Stimulated activated CD4-positive, alpha-beta T cell treated with anti-CD3 and anti-CD28 coated beads, Interleukin-15, amount 100 ng/mL, for 1 hour (primary cell): ENCODE data around the gene NBEA.
"Not testable (repeated sequence)": the region's sequence is repeated elsewhere in the genome, so short reads cannot be mapped to it uniquely, and the experiment has no call there.

Experiments used
- DNase-seq, 2 donors: peaks; one replicate each; pipeline ENCODE4 v3.0.0-alpha.2; 2020; ENCODE audit warnings: low read depth in 1 of 2, low spot score in 1 of 2

Gene NBEA

DNA sequence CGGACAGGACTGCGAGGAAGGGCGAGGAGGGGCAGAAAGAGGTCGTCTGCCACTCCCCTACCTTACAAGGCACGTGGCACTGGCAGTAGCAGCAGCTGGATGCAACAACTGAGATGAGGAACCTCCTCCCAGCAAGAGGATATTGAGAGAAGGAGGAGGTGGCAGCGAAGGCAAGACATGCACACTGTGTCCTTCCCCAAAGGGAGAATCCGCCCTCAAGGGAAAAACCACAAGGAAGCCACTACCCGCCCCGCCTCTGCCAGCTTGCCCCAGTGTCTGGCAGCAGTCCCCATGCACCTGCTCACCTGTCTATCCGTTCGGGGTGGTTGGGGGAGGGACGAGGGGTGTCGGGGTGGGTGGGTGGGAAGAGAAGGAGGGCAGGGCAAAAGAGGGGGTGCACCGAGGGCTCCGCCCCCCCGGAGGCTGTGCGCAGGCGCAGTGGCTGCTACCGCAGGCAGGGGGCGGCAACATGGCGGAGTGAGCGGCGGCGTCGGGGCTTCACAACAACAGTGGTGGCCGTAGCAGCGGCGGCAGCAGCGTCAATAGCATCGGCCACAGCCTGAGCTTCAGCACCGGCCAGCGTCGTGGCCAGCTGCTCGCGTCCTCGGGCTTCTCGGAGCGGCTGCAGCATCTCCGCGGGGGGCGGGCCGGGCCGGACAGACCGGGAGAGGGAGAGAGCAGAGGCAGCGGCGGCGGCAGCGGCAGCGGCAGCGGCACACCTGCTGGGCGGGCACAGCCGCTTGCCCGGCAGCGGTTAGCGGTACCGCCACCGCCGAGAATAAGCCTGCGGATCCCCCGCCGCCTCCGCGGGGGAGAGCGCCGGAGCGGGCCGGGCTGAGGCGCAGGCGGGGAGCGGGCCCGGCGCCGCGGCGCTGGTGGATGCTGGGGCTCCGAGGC, at the start of gene NBEA:
Gene NBEA, plus strand, starts transcription at position 436 of the 897 bp plus-strand sequence. CDS start 551 bp downstream, outside the sequence.
- DNase-seq = peak; percentile 38 to 69

- no peak for DNase-seq
Observed at GRCh38 chr13:34894756-34895155, 47.3 kb upstream of the NBEA start.

DNA sequence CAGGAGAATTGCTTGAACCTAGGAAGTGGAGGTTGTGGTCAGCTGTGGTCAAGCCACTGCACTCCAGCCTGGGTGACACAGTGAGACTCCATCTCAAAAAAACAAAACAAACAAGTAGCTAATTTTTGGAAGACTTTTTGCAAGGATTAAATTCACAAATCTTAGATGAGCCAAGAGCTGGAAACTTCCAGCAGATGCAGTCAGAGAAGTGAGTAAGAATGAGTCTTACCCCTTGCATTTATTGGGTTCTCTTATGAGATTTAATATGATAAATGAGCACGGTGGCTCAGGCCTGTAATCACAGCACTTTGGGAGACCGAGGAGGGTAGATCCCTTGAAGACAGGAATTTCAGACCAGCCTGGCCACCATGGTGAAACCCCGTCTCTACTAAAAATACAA, 44.9 kb upstream of the NBEA start:
- no peak for DNase-seq

DNA sequence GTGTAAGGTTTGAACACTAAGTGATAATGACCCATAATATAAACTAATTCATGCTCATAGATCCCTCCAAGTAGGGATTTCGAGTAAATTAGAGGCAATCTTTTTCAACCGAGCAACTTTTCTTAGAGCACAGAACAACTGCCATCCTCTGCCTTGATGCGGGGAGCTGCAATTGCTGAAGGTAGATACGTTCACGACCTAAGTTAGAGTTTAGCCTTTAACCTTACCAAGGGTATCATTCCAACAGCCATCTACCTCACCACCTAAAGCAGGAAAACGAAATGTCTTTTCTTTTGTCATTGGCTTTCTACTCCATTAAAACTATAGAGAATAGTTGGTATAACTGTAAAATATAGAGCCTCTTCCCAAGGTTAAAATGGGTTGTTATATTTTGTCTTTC, 42.2 kb upstream of the NBEA start:
- DNase-seq = no peak

DNA sequence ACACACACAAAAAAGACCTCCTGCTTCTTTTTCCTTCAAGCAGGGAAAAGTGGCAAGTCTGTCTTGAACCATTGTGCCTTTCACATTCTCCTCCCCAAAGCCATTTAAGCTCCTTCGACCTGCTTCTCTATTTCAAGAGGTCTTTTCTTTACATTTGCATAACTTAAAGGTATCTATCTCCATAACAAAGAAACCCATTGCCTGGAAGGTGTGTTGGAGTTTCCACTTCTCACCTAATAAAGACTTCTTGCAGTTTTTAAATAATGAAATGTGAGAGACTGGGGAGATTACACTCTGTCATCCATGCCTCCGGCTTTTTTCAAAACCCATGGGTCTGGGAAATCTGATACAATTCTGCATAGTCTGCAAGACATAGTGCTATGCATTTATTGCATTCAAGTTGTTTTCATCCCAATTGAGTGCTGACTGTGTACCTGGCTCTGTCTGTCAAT, 41.8 kb upstream of the NBEA start:
- DNase-seq = no peak

- no peak for DNase-seq
Observed at GRCh38 chr13:34901572-34901971, 40.5 kb upstream of the NBEA start.

- DNase-seq = no peak
Observed at GRCh38 chr13:34911159-34911558, 30.9 kb upstream of the NBEA start.

GRCh38 chr13:34913040-34913439, 29.0 kb upstream of the NBEA start:
- no peak for DNase-seq

DNA sequence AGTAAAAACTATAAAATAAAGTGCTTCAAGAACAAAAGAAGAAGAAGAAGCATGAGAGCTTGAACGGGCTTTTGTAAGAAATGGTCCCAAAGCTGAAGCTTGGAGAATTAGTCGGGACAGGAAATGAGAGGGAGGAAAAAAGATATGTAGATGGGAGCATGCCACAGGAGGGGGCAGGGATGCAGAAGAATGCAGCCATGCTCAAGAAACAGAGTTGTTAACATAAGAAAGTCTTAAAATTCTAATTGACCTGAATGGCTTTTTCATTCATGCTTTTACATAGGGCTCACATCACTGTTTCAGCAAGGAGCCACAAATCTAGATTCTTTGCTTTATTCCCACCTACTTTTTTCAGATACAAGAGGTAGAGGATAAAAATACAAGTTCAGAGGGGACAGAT, 27.7 kb upstream of the NBEA start:
- no peak for DNase-seq

DNA sequence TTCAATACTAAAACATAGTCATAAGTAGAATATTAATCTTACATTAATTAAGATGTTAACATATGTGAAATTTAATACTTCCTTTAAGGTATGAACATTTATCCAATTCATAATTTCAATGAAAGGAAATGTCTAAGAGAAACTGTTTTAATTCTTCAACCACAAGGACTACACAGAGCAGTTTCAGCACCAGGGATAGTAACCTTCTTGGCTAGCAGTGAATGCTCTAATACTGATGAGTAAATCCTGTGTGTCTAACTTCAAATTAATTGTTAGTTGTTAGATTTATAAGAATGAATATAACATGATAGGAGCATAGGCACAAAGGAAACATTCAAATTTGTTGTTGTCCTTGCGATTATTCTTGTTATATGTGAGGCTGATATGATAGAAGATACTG, 15.6 kb upstream of the NBEA start:
- DNase-seq = no peak

DNA sequence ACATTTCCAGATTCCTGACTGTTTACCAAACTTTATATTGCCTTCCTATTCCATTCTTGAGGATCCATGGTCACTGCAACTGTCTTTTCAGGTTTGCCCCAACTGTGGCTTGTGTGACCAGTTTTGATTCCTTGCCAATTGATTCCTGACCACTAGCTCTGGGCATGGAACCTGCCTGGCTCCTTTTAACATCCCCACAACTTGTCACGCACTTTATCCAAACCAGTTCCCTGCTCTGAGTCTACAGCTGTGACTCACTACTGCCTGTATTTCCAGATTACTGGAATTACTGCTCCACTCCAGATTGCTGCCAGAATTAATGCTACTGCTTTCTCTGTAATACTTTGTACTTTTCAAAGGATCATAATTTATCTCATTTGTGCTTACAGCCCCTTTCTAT, 13.4 kb upstream of the NBEA start:
- not testable (repeated sequence) for DNase-seq

DNA sequence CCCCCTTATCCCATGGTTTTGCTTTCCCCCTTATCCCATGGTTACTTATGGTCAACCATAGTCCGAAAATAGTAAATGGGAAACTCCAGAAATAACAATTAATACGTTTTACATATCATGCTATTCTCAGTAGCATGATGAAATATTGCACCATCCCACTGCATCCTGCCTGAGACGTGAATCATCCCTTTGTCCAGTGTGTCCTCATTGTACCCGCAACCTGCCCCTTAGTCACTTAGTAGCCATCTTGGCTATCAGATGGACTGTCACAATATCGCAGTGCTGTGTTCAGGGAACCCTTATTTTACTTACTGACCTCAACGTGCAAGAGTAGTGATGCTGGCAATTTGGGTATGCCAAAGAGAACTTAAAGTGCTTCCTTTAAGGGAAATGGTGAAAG, 10.5 kb upstream of the NBEA start:
- no peak for DNase-seq

DNA sequence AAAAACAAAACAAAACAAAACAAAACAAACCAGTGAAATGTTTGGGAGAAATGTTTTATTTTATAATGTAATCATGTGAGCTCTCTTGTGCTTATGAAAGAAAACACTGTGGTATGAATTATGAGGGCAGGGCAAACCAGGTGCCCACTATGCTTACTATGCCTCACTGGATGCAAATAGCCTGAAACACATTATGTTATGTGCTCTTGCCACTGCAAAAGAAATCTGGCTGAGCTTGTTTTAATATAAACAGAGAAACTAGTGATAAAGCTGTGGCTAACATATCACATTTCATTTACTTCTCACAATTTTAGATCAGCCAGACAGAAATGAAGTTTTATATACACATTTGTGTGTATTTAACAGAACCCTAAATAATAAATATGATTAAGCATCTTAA, 8.7 kb upstream of the NBEA start:
- no peak for DNase-seq

- no peak for DNase-seq
Observed at GRCh38 chr13:34933786-34934185, 8.3 kb upstream of the NBEA start.

- no peak for DNase-seq
Observed at GRCh38 chr13:34935841-34936240, 6.2 kb upstream of the NBEA start.

GRCh38 chr13:34939771-34940170, 2.3 kb upstream of the NBEA start:
- no peak for DNase-seq

- no peak for DNase-seq
Observed at GRCh38 chr13:34941436-34941834, 635 bp upstream of the NBEA start.

- peak in 1 of 2 donors; percentile 2 for DNase-seq
Observed at GRCh38 chr13:34942732-34943435, 814 bp downstream of the NBEA start.

- DNase-seq = no peak
Observed at GRCh38 chr13:34943436-34944273, 1.6 kb downstream of the NBEA start.

DNA sequence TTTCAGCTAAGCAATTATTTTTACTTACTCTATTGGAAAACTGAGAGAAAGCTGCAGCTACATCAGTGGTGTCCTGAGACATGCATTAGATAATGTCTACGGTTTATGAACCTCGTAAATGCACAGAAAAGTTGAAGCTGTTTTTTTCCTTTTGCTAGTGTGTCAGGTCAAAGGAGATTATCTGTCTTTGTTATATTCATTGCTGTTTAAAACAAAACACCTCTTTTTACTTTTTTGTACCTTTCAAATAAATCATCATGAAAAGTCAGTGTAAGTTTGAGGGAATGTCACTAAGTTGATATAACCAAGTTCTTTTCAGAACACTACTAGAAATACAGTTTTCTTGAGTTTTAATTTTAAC, 2.2 kb downstream of the NBEA start:
- DNase-seq = no peak

DNA sequence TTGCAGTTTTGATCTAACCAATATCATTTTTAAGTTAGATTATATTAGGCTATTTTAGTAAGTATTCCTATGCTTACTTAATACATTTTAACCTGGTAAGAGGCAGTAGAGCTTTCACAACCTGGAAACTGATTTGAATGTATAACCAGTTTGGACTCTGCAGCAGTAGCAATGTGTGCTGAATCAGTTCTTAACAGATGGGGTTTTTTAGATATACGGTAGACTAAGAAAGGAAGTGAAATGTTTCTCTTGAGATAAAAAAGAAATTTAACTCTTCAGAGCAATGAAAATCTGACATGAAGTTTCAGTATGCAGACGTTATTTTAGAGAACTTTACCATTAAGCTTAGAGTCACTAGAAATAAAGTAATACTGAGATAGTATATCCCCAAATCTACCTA, 2.7 kb downstream of the NBEA start:
- DNase-seq = no peak

DNA sequence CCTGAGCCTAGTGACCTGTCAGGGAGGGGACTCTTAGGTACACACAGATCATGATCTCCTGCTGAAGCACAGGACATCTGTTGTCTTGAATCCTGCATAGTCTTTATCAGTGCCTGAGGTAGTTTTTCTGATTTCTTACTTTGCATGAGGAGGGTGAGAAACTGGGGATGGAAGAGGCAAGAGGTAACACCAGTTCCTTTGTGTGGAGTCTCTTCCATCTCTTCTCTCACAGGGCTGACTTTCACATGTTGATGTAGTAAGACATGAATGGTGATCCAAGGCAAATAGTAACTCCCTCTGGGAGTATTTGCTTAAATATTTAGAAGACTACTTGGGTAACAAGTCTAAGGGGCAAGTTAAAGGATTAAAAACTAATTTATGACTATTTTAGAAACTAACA, 9.5 kb downstream of the NBEA start:
- DNase-seq = no peak
